GM12891 (cell line): ENCODE measurements around the gene SERAC1.

Experiments
- POLR2A ChIP-seq: IDR thresholded peaks from 2 replicates; pipeline ENCODE4 v1.6.1; 2011; ENCODE audit warnings: low read depth, low read length, control low read depth
- POLR2AphosphoS5 ChIP-seq: IDR thresholded peaks from 2 replicates; pipeline ENCODE4 v1.6.1; 2011; ENCODE audit warnings: low read depth, low read length, control low read depth
- POU2F2 ChIP-seq: IDR thresholded peaks from 2 replicates; pipeline ENCODE4 v1.6.1; 2011; ENCODE audit warnings: low read depth, mild to moderate bottlenecking, control low read depth, low read length, moderate library complexity
- TAF1 ChIP-seq: IDR thresholded peaks from 2 replicates; pipeline ENCODE4 v1.6.1; 2011; ENCODE audit warnings: low read depth, low read length, control low read depth

DNA sequence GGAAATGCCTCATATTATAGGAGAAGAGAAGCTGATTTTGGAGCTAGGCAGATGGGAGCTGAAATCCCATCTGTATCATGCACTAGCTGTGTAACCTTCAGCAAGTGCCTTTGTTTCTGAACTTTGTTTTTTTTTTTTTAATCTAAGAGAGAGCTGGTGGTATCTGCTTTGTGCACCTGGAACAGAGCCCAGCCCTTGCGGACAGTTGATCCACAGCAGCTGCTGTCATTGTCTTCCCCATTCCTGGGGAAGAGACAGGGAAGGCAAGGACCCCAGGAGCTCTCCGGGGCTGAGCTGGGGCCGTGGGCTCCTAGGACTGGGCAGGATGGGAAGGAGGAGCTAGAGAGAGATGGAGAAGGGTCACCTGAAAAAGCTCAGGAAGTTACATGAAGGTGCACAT, 94.3 kb downstream of the SERAC1 start:
- TF ChIP-seq POLR2AphosphoS5 (no peak), POU2F2 (no peak), POLR2A (no peak), TAF1 (no peak)
